Astrocyte of the cerebellum (primary cell): ENCODE measurements around the gene ZBTB20.

Source experiments
- DNase-seq: peaks from one replicate; pipeline ENCODE4 v3.0.0-alpha.2; 2011; ENCODE audit warnings: low read depth
- H3K4me3 ChIP-seq: 2 replicates; pipeline ENCODE4 v1.5.1; 2011; ENCODE audit warnings: mild to moderate bottlenecking, low read depth, low read length, moderate library complexity
- in situ Hi-C: cut with HindIII; loops from 2 replicates; pipeline ENCODE4 v1.10.0; 2017; ENCODE audit warnings: low sequenced_read_pairs
- TF ChIP-seq, protein P1 (sequence below): IDR thresholded peaks from 2 replicates; pipeline ENCODE4 v1.5.1; 2012; ENCODE audit warnings: low read length, low read depth, moderate library complexity, mild to moderate bottlenecking; ENCODE audit errors: missing control alignments

Gene ZBTB20

DNA sequence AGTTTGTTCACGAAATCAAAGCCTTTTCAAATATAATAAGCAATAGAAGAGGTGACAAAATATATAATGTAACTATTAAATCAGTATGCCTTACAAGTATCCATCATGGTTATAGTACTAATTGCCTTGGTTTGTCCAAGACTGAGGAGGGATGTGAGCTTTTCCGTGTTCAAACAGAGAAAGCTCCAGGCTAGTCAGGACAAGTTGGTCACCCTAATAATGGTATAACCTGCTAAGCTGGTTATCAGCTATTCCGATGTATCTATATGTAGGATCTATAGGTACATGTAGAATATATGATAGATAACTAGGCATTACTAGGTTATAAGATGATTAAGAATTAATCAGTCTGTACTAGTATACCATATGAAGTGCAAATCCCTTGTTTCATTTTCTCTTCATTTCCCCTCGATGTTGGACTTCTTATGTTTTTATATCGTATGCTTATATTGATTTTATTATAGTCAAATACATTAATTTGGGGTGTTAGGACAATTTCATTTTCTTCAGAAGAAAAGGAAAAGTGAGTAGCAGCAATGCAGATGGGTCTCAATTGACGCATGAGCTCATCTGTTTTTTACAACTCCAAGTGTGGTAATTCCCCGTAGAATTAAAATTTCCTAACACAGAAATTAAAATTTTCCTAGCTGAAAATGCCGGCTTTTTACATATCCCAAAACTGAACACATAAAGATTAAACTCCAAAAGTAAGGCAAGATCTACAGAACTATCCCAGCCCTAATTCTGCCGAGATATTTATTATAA lies 434.2 kb downstream of the ZBTB20 start:
- H3K4me3 ChIP-seq = no peak overlapping the region
- TF ChIP-seq, protein P1, sequence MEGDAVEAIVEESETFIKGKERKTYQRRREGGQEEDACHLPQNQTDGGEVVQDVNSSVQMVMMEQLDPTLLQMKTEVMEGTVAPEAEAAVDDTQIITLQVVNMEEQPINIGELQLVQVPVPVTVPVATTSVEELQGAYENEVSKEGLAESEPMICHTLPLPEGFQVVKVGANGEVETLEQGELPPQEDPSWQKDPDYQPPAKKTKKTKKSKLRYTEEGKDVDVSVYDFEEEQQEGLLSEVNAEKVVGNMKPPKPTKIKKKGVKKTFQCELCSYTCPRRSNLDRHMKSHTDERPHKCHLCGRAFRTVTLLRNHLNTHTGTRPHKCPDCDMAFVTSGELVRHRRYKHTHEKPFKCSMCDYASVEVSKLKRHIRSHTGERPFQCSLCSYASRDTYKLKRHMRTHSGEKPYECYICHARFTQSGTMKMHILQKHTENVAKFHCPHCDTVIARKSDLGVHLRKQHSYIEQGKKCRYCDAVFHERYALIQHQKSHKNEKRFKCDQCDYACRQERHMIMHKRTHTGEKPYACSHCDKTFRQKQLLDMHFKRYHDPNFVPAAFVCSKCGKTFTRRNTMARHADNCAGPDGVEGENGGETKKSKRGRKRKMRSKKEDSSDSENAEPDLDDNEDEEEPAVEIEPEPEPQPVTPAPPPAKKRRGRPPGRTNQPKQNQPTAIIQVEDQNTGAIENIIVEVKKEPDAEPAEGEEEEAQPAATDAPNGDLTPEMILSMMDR = no peak
- no peak for DNase-seq
- in situ Hi-C loops = no loop called here

DNA sequence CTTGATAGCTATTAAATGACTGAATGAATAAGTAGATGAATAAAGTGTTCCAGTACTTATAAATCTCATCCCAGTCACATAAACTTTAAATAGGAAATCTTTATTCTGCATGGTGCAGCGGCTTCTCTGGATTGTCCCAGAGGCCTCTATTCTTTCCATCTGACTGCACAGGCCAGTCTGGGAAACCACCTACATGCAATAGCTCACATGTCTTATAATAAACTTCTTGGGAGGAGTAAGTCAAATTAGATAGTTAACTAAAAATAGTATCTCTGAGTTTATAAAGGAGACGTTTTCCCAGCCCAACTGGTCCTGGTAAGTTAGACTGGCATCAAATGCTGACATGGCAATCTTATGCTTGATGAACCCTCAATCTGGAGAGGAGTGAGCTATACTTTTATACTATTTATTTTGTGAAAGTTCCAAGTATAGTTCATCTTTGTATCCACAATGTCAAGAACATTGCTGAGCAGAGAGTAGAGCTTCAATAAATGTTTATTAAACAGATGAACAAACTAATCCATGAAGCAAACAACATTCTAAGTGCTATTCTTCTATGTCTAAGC lies 435.7 kb downstream of the ZBTB20 start:
- no peak for DNase-seq
- H3K4me3 ChIP-seq = no peak overlapping the region
- TF ChIP-seq, protein P1 = no peak
- in situ Hi-C loops = no loop called here

DNA sequence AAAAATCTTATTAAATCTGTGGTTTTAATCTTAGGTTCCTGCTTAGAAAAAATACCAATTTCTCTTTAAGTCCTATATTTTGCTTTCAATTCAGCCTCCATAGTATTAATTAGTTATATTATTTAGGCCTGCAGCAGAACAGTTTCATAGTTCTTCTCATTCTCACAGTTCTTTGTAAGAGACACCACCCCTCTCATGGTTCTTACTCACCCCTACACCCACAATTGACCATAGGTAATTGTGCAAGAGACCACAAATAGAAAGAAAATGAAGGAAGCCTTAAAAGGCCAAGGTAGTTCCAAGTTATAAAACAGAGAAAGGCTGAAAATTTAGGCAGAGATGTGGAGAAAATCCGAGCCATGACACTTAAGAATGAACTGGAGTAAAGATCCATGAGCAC lies 438.0 kb downstream of the ZBTB20 start:
- TF ChIP-seq, protein P1 = no peak
- in situ Hi-C loops = no loop called here
- no peak for DNase-seq
- no peak overlapping the region for H3K4me3 ChIP-seq

DNA sequence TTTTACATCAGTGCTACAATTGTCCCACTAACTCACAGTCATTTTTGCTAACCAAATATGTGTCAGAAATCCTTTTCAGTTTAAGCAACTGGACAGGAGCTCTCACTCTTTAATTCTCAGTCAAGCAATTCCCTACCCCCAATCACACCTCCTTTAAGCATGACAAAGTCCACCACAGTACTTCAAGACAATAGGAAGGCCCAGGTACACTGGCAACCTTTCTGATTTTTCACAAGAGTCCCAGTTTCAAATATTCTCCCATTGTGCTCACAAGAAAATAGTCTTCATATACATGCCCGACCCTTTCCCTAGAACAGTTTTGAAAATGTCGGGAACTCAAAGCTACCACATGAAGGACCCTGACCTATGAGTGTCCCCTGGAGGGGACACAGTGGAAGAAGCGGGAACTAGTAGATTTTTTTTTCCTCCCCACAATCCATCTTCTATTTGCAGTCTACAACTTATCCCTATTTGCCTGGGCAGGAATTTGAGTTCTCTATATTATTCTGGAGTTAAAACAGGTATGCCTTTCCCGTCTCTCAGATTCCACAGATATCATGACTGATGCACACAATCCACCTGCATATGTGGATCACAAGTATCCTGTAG lies 439.7 kb downstream of the ZBTB20 start:
- in situ Hi-C loops = no loop called here
- H3K4me3 ChIP-seq = no peak overlapping the region
- TF ChIP-seq, protein P1 = no peak
- DNase-seq = no peak

DNA sequence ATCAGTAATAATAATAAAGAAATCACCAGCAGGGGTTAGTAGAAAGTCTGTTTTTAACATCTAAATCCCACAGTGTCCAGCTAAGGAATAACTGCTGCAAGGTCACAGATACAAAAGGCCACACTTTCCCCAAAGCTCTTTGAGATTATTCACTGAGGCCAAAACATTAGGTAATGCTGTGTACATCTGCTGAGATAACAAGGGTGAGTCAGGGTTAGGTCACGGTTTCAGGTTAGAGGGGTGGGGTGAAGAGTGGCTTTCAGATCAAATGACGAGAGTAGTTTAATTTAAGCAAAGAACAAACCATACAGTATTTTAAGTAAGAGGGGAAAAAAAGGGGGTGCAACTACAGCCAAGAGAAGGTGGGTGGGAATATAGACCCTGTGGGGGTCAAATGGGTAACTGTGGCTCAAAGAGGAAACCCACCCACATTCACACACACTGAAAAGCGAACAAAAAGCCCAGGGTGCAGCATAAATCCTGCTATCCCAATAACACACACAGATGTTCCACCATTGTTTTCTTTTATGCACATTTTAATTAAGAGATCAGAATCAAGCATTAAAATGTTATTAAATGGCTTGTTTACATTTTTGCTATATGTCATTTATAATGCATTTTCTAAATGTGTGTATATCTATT lies 440.4 kb downstream of the ZBTB20 start:
- in situ Hi-C loops = no loop called here
- H3K4me3 ChIP-seq = no peak overlapping the region
- TF ChIP-seq, protein P1 = no peak
- no peak for DNase-seq

DNA sequence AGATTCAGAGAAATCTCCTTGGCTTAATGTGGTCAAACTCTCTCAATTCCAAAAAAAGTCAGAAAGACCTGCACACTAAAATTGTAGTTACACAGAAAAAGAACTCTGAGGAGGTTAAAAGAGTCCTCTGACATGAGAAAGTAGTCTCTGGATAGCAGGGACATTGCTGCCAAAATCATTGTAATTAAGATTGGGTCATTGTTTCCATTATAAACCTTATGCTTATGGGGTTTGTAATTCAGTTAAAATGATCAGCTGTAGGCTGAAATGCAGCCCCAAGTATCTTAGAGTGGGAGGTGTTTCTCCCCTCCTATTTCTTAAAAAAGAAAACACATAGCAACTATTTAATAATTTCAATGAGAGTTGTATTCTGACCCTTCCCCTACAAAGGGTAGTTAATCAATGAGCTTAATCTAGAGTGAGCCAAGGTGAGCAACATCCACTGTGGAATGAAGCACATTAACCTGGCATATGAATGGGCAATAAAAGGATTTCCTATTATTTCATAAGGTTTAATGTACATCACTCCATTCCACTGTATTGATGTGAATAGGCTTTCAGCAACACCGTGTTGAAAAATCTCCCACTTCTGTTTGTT lies 446.4 kb downstream of the ZBTB20 start:
- H3K4me3 ChIP-seq = no peak overlapping the region
- TF ChIP-seq, protein P1 = no peak
- in situ Hi-C loops = no loop called here

More for the DNA sequence above, 446.4 kb downstream of the ZBTB20 start:
- no peak for DNase-seq
